K562 (cell line): ENCODE results near the gene UTP4. TPM values are rescaled to one million over a fixed set of nuclear protein-coding genes. Genes with fewer than 3 reads are reported as not detected.

Source experiments
- ATAC-seq: fragments of 200-7000 bp; cut with Tn5 transposase; 3 replicates; pipeline ENCODE4 v1.9.1; 2020; ENCODE audit warnings: moderate library complexity
- BruUV-seq: library from RNA; stranded (reverse); fragments of 400-500 nt; replicated peaks from 2 replicates; lab custom pipeline; 2021; lab: Mats Ljungman, UMichigan
- CTCF ChIA-PET: fragments of 300-600 bp; formaldehyde crosslinking; extraction: SDS; loops from one replicate; lab custom pipeline; 2021; ENCODE audit warnings: low intra/inter-chr PET ratio; lab: Yijun Ruan, JAX
- POLR2A ChIA-PET: fragments of 300-600, 350-650 bp; sonication (Branson Sonifier 250); formaldehyde crosslinking; extraction: SDS; loops from one replicate; lab custom pipeline; 2021; ENCODE audit warnings: antibody characterized with exemption, inconsistent platforms; lab: Yijun Ruan, JAX
- DNase-seq, 4 experiments: peaks; one replicate each; pipeline versions ENCODE4 v3.0.0 to v3.0.0-alpha.2; 2011 to 2018; ENCODE audit warnings: low spot score in 3 of 4, mixed read lengths in 3 of 4; ENCODE audit errors: extremely low read depth in 1 of 4
- FAIRE-seq: peaks from 2 replicates; lab custom pipeline; 2011; peaks lifted over from hg19 to GRCh38; lab: Jason Lieb, UNC
- H2AFZ ChIP-seq: 2 replicates; pipeline ENCODE4 v1.6.0; 2011; ENCODE audit warnings: low read depth, low read length, control low read depth, inconsistent platforms
- H3K27ac ChIP-seq: fragments of 200-600 bp; 3 replicates; pipeline ENCODE4 v1.8.0; 2011; ENCODE audit warnings: low read depth, mild to moderate bottlenecking, control low read depth, inconsistent platforms, low read length, moderate library complexity, mixed read lengths; ENCODE audit errors: extremely low read depth
- H3K27me3 ChIP-seq, 2 experiments: fragments of 300-600 bp in 1 of 2; 2 replicates in 1 of 2; 3 replicates in 1 of 2; pipeline versions ENCODE4 v1.6.0 to v1.8.0; 2011; ENCODE audit warnings: inconsistent platforms in 2 of 2, low read length in 2 of 2, mild to moderate bottlenecking in 1 of 2, mixed read lengths in 1 of 2, moderate library complexity in 1 of 2; ENCODE audit not compliant: control insufficient read depth in 2 of 2, insufficient read depth in 2 of 2
- H3K36me3 ChIP-seq: fragments of 300-600 bp; 3 replicates; pipeline ENCODE4 v1.8.0; 2011; ENCODE audit warnings: mild to moderate bottlenecking, low read length, inconsistent platforms; ENCODE audit not compliant: control insufficient read depth, insufficient read depth
- H3K4me1 ChIP-seq, 2 experiments: fragments of 200-600 bp in 1 of 2; replicated peaks in 1 of 2; 2 replicates in 1 of 2; 3 replicates in 1 of 2; pipeline versions ENCODE4 v1.5.1 to v1.8.0; 2011; ENCODE audit warnings: inconsistent platforms in 2 of 2, low read length in 2 of 2, mild to moderate bottlenecking in 1 of 2, mixed read lengths in 1 of 2, moderate library complexity in 1 of 2; ENCODE audit not compliant: control insufficient read depth in 2 of 2, insufficient read depth in 2 of 2
- H3K4me2 ChIP-seq: 2 replicates; pipeline ENCODE4 v1.6.1; 2011; ENCODE audit warnings: low read length, control low read depth, inconsistent platforms, mixed read lengths; ENCODE audit not compliant: insufficient read depth
- H3K4me3 ChIP-seq: fragments of 200-600 bp; sonication (generic), shearing (Covaris generic); 2 replicates; pipeline ENCODE4 v1.5.1; 2016; ENCODE audit warnings: control low read depth, inconsistent platforms
- H3K79me2 ChIP-seq: fragments of 200-600 bp; 3 replicates; pipeline ENCODE4 v1.8.0; 2011; ENCODE audit warnings: low read length, inconsistent platforms; ENCODE audit not compliant: control insufficient read depth, insufficient read depth
- H3K9ac ChIP-seq, 2 experiments: 2 replicates each; pipeline versions ENCODE4 v1.6.0 to v1.6.1; 2011; ENCODE audit warnings: low read depth in 2 of 2, low read length in 2 of 2, control low read depth in 1 of 2, inconsistent platforms in 1 of 2, mild to moderate bottlenecking in 1 of 2, mixed read lengths in 1 of 2; ENCODE audit not compliant: insufficient read depth in 1 of 2
- H3K9me1 ChIP-seq: one replicate; pipeline ENCODE4 v1.6.0; 2011; ENCODE audit warnings: inconsistent platforms, mild to moderate bottlenecking, low read length, moderate library complexity; ENCODE audit not compliant: control insufficient read depth, insufficient read depth
- H3K9me3 ChIP-seq: replicated peaks from 2 replicates; pipeline ENCODE4 v1.5.1; 2011; ENCODE audit warnings: low read depth, low read length, inconsistent platforms; ENCODE audit not compliant: control insufficient read depth, insufficient read depth
- H4K20me1 ChIP-seq: replicated peaks from 2 replicates; pipeline ENCODE4 v1.6.1; 2011; ENCODE audit warnings: low read length, inconsistent platforms, mixed read lengths; ENCODE audit not compliant: control insufficient read depth, insufficient read depth
- CHCHD3 ChIP-seq: fragments of 250-450 bp; sonication (Bioruptor Pico); IDR thresholded peaks from 2 replicates; pipeline ENCODE4 v2.1.2; 2022; ENCODE audit warnings: mild to moderate bottlenecking
- NCOA1 ChIP-seq: fragments of 450-650 bp; IDR thresholded peaks from 2 replicates; pipeline ENCODE4 v1.6.1; 2016; ENCODE audit warnings: low read depth
- POLR2AphosphoS5 ChIP-seq: IDR thresholded peaks from 2 replicates; pipeline ENCODE4 v1.6.1; 2011; ENCODE audit warnings: mild to moderate bottlenecking, low read depth, low read length, moderate library complexity; ENCODE audit not compliant: control insufficient read depth, insufficient read depth
- RBM34 ChIP-seq: fragments of 200-400 bp; formaldehyde crosslinking; IDR thresholded peaks from 2 replicates; pipeline ENCODE4 v1.6.1; 2018; ENCODE audit warnings: low read length, borderline replicate concordance; ENCODE audit not compliant: insufficient read depth
- TEAD1 ChIP-seq, 2 experiments: fragments of 450-650 bp in 1 of 2; sonication (generic) in 1 of 2; formaldehyde crosslinking; IDR thresholded peaks; 2 replicates each; pipeline versions ENCODE4 v1.4.0 to v1.8.0; 2020 to 2022; ENCODE audit warnings: mild to moderate bottlenecking in 2 of 2, missing genetic modification reagents in 1 of 2
- TEAD4 ChIP-seq, 2 experiments: sonication (generic) in 1 of 2; formaldehyde crosslinking in 1 of 2; IDR thresholded peaks; 2 replicates each; pipeline versions ENCODE4 v1.6.1 to v1.8.0; 2012 to 2022; ENCODE audit warnings: borderline replicate concordance in 1 of 2, inconsistent platforms in 1 of 2, low read length in 1 of 2, mild to moderate bottlenecking in 1 of 2, missing genetic modification reagents in 1 of 2
- ZFP36 ChIP-seq: fragments of 150-350 bp; IDR thresholded peaks from 2 replicates; pipeline ENCODE4 v1.6.1; 2018; ENCODE audit warnings: low read length, low read depth; ENCODE audit not compliant: partially characterized antibody
- ZNF699 ChIP-seq: fragments of 250-450 bp; sonication (Bioruptor Pico); IDR thresholded peaks from 2 replicates; pipeline ENCODE4 v1.8.0; 2021; ENCODE audit warnings: mild to moderate bottlenecking, moderate library complexity; ENCODE audit not compliant: insufficient replicate concordance
- WGBS: fragments of 100-300 bp; shearing (Covaris generic); methylation state at CpG from one replicate; pipeline ENCODE4 v1.1.6; 2016; ENCODE audit warnings: low coverage, mixed read lengths; ENCODE audit not compliant: insufficient coverage; ENCODE audit errors: missing lambda C conversion rate; 5-methylcytosine and 5-hydroxymethylcytosine counted together
- in situ Hi-C: fragments of 300-500 bp; cut with MboI; formaldehyde crosslinking; loops from 4 replicates; pipeline ENCODE4 v1.15.0; 2018; ENCODE audit warnings: inconsistent platforms, mixed read lengths
- intact Hi-C: fragments of 100-400 bp; cut with micrococcal nuclease; formaldehyde crosslinking; loops from 2 replicates; pipeline ENCODE4 v1.14.2; 2022
- polyA plus RNA-seq, 8 experiments: library from polyadenylated mRNA; depleted of rRNA in 4 of 8; stranded (reverse) in 5 of 8; unstranded in 3 of 8; fragments of >200 nt; fragmentation: Nextera tagmentation in 2 of 8; fragmentation: Illumina TruSeq in 1 of 8; extraction: Ambion mirVana in 2 of 8; extraction: Trizol in 1 of 8; gene quantifications; 2 replicates each; pipeline versions ENCODE4 v1.2.1 to v1.2.3, GENCODE V29; 2011 to 2014; ENCODE audit warnings: inconsistent platforms in 1 of 8, missing spikeins in 1 of 8
- total RNA-seq, 7 experiments: library from RNA; depleted of rRNA in 6 of 7; stranded (reverse); fragments of >200 nt in 6 of 7; fragmentation: Illumina TruSeq in 2 of 7; extraction: Trizol in 2 of 7; gene quantifications; 2 replicates each; pipeline versions ENCODE4 v1.2.1 to v1.2.3, GENCODE V29; 2011 to 2021; ENCODE audit warnings: low replicate concordance in 1 of 7
- TF ChIP-seq, protein P1 (sequence below): fragments of 250-450 bp; sonication (Bioruptor Pico); IDR thresholded peaks from 2 replicates; pipeline ENCODE4 v1.8.0; 2022; ENCODE audit warnings: moderate library complexity, mild to moderate bottlenecking, inconsistent platforms
- TF ChIP-seq, protein P2 (sequence below): sonication (generic); formaldehyde crosslinking; IDR thresholded peaks from 2 replicates; pipeline ENCODE4 v1.8.0; 2022; ENCODE audit warnings: mild to moderate bottlenecking, low read depth, missing genetic modification reagents

UTP4 gene
- total and polyA plus RNA-seq, 9 of the 15 experiments (the other 6 are each of a cell fraction or from before 2014, with no cell fraction given), result 46.1 to 203 (median 145) TPM

DNA sequence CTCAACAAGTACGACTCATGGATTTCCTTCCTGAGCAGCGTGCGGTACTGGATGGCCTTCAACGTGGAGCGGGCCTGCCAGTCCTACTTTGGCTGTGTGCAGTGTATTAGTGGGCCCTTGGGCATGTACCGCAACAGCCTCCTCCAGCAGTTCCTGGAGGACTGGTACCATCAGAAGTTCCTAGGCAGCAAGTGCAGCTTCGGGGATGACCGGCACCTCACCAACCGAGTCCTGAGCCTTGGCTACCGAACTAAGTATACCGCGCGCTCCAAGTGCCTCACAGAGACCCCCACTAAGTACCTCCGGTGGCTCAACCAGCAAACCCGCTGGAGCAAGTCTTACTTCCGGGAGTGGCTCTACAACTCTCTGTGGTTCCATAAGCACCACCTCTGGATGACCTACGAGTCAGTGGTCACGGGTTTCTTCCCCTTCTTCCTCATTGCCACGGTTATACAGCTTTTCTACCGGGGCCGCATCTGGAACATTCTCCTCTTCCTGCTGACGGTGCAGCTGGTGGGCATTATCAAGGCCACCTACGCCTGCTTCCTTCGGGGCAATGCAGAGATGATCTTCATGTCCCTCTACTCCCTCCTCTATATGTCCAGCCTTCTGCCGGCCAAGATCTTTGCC is 18.0 kb upstream of the UTP4 start:
- H3K36me3 ChIP-seq, result peaks cover 42% of the 10 kb centered on the region; the same call in 2 of the 3 replicates

More for the DNA sequence above, 18.0 kb upstream of the UTP4 start:
- Histone ChIP-seq H3K4me3 (no peak overlapping the region), H3K79me2 (no peaks in the 10 kb centered on the region), H3K4me1 (peaks cover 7 to 20% of the 10 kb centered on the region in 2 experiments; a peak in 4 of 5 replicates), H2AFZ (no peak overlapping the region), H4K20me1 (peaks cover 10% of the 10 kb centered on the region; the same call in 1 of the 2 replicates), H3K4me2 (no peak overlapping the region), H3K9me3 (no peaks in the 10 kb centered on the region), H3K27ac (no peak overlapping the region), H3K9ac (no peak overlapping the region), H3K9me1 (peaks cover 10% of the 10 kb centered on the region), H3K27me3 (no peaks in the 10 kb centered on the region)
- no peak for ATAC-seq
- WGBS, result 93% methylated on average over 24 of the region's 25 CpGs
- FAIRE-seq, result no peak
- BruUV-seq, result no TSS peak
- no peak for DNase-seq
- TF ChIP-seq ZNF699, result no peak
- TF ChIP-seq, protein P1, sequence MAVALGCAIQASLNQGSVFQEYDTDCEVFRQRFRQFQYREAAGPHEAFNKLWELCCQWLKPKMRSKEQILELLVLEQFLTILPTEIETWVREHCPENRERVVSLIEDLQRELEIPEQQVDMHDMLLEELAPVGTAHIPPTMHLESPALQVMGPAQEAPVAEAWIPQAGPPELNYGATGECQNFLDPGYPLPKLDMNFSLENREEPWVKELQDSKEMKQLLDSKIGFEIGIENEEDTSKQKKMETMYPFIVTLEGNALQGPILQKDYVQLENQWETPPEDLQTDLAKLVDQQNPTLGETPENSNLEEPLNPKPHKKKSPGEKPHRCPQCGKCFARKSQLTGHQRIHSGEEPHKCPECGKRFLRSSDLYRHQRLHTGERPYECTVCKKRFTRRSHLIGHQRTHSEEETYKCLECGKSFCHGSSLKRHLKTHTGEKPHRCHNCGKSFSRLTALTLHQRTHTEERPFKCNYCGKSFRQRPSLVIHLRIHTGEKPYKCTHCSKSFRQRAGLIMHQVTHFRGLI, result no peak
- TF ChIP-seq ZFP36, result no peak
- no peak for TF ChIP-seq RBM34
- no peak for TF ChIP-seq POLR2AphosphoS5
- TF ChIP-seq NCOA1, result no peak
- no peak for TF ChIP-seq TEAD4 (IDR thresholded peaks at IDR 0.05; ENCODE audit: low read length)
- TF ChIP-seq TEAD4 (CRISPR knock-in tag; IDR thresholded peaks at IDR 0.05; ENCODE audit: borderline replicate concordance), result no peak
- TF ChIP-seq, protein P2, sequence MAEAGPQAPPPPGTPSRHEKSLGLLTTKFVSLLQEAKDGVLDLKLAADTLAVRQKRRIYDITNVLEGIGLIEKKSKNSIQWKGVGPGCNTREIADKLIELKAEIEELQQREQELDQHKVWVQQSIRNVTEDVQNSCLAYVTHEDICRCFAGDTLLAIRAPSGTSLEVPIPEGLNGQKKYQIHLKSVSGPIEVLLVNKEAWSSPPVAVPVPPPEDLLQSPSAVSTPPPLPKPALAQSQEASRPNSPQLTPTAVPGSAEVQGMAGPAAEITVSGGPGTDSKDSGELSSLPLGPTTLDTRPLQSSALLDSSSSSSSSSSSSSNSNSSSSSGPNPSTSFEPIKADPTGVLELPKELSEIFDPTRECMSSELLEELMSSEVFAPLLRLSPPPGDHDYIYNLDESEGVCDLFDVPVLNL (CRISPR knock-in tag), result no peak
- no peak for TF ChIP-seq TEAD1 (CRISPR knock-in tag; IDR thresholded peaks at IDR 0.05)
- TF ChIP-seq CHCHD3 (CRISPR knock-in tag), result no peak
- POLR2A ChIA-PET, result interaction anchor here (0.6 to 1.2 kb wide), 4 partner anchors 11 to 218 kb away, joined by 3 to 4 read pairs (median 3); no protein-coding TSS in a partner anchor
- CTCF ChIA-PET, result no interaction called here
- in situ Hi-C loops (loop anchor here (10.0 kb wide), 2 partner anchors 410 to 590 kb away; no protein-coding TSS in a partner anchor), intact Hi-C loops (loop anchor here (10.0 kb wide), 1 partner anchor 590 kb away; no protein-coding TSS in a partner anchor)
